ENCODE data around the gene ANKRD42.

The ANKRD42 gene

DNA sequence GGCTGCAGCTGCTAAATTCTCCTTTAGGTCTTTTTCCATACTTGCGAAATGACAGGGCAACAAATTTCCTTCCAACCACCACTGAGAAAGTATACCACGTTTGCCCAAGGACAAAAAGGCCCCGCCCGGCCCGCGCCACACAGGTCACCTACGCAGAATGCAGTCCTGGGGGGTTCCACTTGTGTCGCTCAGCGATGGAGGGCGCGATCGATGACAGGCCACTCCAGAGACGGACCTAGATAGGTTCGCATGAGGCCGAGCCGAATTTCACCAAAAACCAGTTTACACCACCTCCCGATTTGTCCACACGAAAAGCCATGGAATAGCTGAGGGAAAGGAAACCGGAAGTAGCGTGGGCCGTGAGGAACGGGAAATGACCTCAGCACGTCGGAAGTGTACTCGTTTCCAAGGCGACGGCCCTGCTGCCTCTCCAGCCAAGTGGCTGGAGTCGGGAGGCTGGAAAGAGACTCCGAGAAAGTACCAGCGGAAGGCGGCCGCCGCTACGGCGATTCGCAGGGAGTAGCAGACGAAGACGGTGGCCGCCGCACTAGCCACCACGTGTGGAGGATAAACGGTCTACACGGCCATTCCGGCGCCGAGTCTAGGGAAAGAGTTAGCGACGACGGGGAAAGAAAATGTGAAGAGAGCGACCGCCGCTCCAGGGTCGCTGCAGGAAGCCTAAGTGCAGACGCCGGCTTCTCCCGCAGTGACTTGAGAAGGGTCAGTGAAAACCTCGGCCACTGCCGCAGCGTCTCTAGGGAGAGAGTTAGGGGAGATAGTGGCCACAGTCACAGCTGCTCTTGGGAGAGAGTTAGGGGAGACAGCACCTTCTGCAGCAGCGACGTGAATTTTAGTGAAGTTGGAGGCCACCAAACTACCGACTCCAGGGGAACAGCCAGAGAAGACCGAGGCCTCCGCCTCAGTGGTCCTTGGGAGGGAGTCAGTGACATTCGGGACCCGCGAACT is at the start of gene ANKRD42:
Gene ANKRD42, plus strand, starts transcription at position 398 of the 966 bp plus-strand sequence. CDS start 959 bp downstream, outside the sequence.
- peak; percentile 82 for DNase-seq

- DNase-seq = no peak
Observed at GRCh38 chr11:83147895-83148294, 45.6 kb upstream of the ANKRD42 start.

GRCh38 chr11:83150450-83150849 is 43.1 kb upstream of the ANKRD42 start:
- DNase-seq = no peak

DNA sequence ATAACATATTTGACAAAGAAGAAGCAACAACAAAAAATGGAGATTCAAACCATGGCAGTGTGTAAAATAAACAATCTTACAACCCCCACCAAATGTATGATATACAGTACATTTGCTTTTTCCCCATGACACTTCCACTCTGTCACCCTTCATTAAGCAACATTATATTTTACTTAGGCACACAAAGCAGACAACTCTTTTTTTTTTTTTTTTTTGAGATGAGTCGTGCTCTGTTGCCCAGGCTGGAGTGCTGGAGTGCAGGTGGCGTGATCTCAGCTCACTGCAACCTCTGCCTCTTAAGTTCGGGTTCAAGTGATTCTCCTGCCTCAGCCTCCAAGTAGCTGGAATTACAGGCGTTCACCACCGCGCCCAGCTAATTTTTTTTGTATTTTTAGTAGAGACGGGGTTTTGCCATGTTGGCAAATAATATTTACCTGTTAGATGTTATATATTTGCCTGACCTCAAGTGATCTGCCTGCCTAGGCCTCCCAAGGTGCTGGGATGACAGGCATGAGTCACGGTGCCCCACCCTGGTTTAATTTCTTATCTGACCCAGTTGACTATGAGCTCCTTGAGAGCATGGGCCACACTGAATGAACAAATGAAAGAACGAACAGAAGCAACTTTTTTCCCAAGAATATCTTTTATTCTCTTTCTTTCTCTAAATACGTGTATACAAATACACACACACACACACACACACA is 42.1 kb upstream of the ANKRD42 start:
- no peak for DNase-seq

DNA sequence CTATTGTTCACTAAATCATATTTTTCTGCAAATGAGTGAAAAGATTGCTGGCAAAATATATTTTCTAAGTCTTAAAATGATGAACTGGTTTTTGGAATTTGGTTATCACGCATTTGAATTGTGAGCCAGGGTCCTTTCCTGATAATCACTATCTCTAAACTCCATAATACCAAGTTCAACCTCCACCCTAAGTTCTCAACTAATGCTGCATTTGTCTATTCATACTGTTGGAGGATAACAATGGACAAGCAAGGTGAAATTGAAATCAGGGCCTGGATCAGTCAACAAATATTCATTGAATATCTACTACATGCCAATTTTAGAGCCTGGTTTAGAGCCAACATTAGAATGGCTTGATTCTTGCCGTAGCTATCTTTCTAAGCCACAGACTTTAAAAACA is 41.2 kb upstream of the ANKRD42 start:
- DNase-seq = no peak

GRCh38 chr11:83153764-83154163 is 39.7 kb upstream of the ANKRD42 start:
- DNase-seq = no peak

GRCh38 chr11:83156144-83156995 is 37.1 kb upstream of the ANKRD42 start:
- DNase-seq = peak; percentile 100

GRCh38 chr11:83156996-83157593 is 36.4 kb upstream of the ANKRD42 start, which contains the start of gene PCF11:
PCF11 (plus strand) TSS chr11:83157131; CDS start chr11:83157440, 309 bp downstream.
- DNase-seq = no peak

- peak; percentile 23 for DNase-seq
Observed at GRCh38 chr11:83157594-83158356, 35.7 kb upstream of the ANKRD42 start.

- no peak for DNase-seq
Observed at GRCh38 chr11:83158357-83158786, 35.1 kb upstream of the ANKRD42 start.

DNA sequence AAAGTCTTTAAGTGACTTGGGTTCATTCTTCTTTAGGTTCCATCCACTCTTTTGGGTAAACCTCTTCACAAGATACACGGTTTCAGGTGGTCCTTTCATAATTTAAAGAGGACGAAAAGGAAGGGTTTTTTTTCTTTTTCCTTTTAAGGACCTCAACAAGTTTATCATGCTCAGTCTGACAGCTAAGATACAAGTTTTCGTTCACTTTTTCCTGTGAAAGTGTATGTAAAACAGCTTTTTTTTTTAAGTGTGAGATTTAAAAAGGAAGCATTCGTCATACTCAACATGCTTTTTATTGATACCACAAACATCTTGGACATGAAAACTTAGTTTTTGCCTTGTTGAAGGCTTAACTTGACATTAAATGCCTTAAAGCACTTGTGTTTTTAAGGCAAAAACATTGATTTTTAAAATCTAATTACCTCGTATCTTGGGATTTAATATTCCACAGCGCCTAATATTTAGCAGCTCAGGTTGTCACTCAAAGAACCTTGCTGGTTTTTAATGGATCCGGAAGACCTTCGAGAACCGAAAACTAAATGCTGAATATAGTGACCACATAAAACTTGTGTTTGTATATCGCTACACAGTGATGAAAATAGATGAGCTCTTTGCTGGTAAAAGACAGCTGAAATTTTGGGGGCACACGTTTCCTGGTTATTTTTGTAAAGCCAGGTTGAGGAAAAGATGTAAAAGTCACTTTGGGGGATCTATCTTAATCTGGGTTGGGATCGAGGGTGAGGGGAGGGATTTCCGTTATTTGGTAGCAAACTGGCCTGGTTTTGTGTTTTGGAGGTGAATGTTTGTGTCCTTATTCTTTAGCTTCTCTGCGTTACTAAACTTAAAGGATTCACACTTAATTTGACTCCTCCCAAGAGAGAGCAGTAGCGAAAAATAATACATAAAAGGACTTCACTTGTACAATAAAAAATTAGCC is 34.3 kb upstream of the ANKRD42 start:
- DNase-seq = no peak

DNA sequence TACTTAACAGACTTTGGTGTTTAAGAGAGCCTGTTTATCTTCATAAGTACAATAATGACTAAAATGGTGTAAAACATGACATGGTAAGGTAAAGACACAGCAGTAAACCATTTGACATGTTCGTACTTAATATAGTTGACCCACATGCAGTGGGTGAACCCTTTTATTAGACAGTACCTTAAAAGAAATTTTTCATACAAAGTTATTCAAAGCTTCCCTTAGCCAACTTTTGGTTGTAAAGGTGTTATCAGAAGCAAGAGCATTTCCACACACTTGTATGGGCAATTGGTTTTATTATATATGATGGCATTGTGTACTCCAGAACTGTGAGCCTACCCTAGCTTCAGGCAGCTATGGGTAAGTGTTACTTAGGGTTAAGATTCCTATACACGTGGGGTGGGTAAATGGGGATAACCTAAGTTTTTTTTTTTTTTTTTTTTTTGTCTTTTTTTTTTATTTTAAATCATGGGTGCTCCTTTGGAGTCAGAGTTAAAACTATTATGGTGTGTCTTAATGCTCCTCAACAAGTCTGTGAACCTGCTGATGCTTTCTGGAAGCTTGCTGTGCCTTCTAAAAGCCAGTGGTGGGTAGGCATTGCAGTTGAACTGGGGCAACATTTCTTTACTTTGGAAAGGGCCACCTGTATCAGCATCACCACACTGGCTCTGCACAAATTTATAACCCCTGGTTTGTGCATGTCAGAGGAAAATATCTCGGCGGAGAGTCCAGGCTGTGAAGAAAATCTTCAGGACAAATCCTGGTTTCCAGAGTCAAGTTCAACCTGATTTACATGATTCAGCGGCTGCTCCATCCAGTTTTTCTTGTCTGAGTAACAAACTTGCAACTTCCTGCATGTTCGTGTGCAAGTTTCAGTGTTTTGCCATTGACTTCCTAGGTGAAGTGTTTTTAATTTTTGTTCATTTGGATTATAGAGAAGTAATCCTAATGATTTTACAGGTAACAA is 33.3 kb upstream of the ANKRD42 start:
- no peak for DNase-seq

DNA sequence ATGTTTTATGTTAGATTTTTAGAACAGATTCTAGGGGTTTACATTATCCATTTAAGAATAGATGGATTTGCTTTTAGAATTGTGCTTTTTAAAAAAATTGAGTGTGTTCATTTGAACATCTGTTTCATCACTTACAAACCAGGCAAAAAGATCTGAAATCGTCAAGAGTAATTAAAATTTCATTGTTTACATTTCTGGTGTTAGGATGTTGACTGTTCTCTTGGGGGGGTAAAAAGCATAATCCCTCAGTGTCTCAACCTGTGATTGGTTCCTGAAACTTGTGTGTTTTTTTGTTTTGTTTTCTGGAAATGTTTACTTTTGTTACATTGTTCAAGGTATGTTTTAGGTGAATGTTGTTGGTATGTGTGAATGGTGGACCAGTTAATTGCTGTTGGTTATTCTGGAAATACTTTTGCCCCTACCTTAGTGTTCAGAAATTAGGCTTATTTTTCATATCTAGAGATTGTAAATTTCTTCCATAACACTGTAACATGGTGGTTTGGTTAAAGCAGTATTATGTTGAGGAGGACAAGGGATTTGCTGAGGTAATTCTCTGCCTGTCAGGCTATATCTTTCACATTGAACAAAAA is 31.8 kb upstream of the ANKRD42 start:
- no peak for DNase-seq

DNA sequence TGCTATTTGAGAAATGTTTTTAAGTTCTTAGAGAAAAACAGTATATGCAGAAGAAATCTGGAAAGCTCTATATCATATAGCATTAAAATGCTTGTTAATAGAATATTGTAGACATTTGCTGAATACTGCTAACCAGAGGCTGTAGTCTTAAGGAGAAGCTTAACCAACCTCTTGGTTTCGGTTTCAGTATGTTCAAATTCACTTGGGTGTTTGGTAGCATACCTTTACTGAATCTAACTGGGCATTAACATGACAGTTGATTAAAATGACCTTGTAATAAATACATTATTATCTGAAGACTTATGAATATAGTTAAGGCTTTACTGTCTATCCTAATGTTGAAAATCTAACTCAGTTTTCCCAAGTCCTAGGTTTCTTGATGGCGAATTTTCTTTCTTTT is 31.1 kb upstream of the ANKRD42 start:
- no peak for DNase-seq

GRCh38 chr11:83166193-83166866 is 27.2 kb upstream of the ANKRD42 start:
- DNase-seq = no peak

- no peak for DNase-seq
Observed at GRCh38 chr11:83168756-83169155, 24.8 kb upstream of the ANKRD42 start.

DNA sequence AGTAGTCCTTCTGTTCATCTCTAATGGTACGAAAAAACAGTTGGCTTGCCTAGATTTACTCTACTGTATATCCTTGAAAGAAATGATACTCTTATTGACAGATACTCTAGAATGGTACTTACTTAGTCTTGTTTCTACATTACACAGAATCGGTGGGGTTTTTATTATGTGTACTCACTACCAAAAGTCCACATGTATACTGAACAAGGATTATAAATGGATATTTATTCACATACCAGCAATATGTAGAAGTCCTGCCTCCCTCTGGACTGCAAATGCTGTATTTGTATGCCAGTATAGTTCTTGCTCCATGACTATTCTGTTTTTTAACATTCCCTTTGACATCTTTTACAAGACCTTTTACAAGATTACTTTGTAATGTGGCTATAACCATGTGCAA is 22.6 kb upstream of the ANKRD42 start:
- DNase-seq = no peak

- DNase-seq = no peak
Observed at GRCh38 chr11:83172551-83172950, 21.0 kb upstream of the ANKRD42 start.

All from NCI-H446 treated with DMSO at 0.1 percent for 48 hours (cell line).